Measurements from ENCODE around the gene PLAU. TPM values are rescaled to one million over a fixed set of nuclear protein-coding genes. Genes with fewer than 3 reads are reported as not detected.
A peak's percentile ranks its signal among the peaks of the same experiment; 100 is the strongest.

PLAU gene
- total RNA-seq, 4 donors from 2014 or later = 0.83 to 5.0 (median 2.3) TPM

DNA sequence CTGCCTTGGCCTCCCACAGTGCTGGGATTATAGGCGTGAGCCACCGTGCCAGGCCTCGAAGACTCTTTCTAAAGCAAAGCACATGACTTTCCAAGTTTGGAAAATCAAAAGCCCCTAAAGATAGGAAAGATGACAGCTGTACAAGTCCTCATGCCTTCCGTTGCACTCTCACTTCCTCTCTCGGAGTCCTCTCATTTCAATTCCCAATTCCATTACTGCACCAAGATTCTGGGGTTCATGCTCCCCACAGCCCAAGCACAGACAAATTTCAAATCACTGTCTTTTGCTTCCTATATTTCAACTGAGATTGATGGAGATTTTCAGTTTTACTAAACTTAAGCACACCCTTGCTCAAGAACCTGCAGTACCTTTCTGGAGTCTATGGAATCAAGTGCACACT lies 10.9 kb upstream of the PLAU start:
- DNase-seq = no peak
- intact Hi-C loops (cut with DNase I; ENCODE audit: low total_unique reads) = no loop called here
- Histone ChIP-seq H3K9me3 (no peaks in the 10 kb centered on the region), H3K27ac (no peak overlapping the region), H3K27me3 (no peaks in the 10 kb centered on the region), H3K4me1 (no peaks in the 10 kb centered on the region), H3K4me3 (no peak overlapping the region), H3K36me3 (no peaks in the 10 kb centered on the region)
- in situ Hi-C loops (cut with MboI; ENCODE audit: low sequenced_read_pairs in 4 of 4) = no loop called here
- TF ChIP-seq, protein P1, sequence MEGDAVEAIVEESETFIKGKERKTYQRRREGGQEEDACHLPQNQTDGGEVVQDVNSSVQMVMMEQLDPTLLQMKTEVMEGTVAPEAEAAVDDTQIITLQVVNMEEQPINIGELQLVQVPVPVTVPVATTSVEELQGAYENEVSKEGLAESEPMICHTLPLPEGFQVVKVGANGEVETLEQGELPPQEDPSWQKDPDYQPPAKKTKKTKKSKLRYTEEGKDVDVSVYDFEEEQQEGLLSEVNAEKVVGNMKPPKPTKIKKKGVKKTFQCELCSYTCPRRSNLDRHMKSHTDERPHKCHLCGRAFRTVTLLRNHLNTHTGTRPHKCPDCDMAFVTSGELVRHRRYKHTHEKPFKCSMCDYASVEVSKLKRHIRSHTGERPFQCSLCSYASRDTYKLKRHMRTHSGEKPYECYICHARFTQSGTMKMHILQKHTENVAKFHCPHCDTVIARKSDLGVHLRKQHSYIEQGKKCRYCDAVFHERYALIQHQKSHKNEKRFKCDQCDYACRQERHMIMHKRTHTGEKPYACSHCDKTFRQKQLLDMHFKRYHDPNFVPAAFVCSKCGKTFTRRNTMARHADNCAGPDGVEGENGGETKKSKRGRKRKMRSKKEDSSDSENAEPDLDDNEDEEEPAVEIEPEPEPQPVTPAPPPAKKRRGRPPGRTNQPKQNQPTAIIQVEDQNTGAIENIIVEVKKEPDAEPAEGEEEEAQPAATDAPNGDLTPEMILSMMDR (IDR thresholded peaks at IDR 0.05 in 4 of 5, conservative IDR thresholded peaks at IDR 0.05 in 1 of 5) = no peak
- TF ChIP-seq POLR2A (IDR thresholded peaks at IDR 0.05) = no peak
- no peak for ATAC-seq

DNA sequence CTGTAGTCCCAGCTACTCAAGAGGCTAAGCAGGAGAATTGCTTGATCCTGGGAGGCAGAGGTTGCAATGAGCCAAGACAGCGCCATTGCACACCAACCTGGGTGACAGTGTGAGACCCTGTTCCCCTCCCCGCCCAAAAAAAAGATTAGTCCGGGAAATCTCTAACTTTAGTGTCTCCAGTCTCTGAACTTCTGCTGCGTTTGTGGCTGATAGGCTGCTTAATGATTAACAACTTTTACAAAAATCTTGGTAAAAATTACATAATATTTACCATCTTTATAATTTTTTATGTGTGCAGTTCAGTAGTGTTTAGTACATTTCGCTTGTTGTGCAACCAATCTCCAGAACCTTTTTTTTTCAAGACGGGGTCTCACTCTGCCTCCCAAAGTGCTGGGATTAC lies 9.7 kb upstream of the PLAU start:
- no peaks in the 10 kb centered on the region for H3K9me3 ChIP-seq
- no peak for TF ChIP-seq POLR2A (IDR thresholded peaks at IDR 0.05)
- TF ChIP-seq, protein P1 (IDR thresholded peaks at IDR 0.05 in 4 of 5, conservative IDR thresholded peaks at IDR 0.05 in 1 of 5) = no peak
- ATAC-seq (no peak), DNase-seq (no peak)
- H3K27me3 ChIP-seq = no peaks in the 10 kb centered on the region
- in situ Hi-C loops (cut with MboI; ENCODE audit: low sequenced_read_pairs in 4 of 4) (no loop called here), intact Hi-C loops (cut with DNase I; ENCODE audit: low total_unique reads) (no loop called here)
- H3K27ac ChIP-seq = no peak overlapping the region
- peaks cover 0 to 3% of the 10 kb centered on the region in 2 donors for H3K4me1 ChIP-seq
- no peaks in the 10 kb centered on the region for H3K36me3 ChIP-seq
- no peak overlapping the region for H3K4me3 ChIP-seq

DNA sequence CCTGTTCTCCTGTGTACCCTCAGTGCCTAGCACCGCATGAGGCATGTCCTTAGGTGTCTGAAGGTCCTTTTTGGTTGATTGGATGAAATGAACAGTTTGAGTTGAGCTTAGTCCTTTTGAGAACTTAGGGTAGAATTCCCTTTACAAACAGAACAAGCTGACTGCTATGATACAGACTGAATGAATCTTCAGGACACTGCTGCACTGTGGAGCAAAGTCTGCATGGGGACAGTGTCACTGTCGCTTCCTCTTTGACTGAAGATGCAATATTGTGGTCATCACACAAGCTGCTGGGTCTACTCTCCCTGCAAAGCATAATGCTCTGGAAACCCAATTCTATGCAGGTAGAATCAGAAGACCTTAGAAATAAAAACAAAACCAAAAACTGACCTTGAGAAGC lies 8.6 kb upstream of the PLAU start:
- Histone ChIP-seq H3K36me3 (no peaks in the 10 kb centered on the region), H3K27me3 (no peaks in the 10 kb centered on the region), H3K9me3 (no peaks in the 10 kb centered on the region), H3K27ac (no peak overlapping the region), H3K4me3 (no peak overlapping the region), H3K4me1 (peaks cover 11 to 12% of the 10 kb centered on the region in 2 donors)
- in situ Hi-C loops (cut with MboI; ENCODE audit: low sequenced_read_pairs in 4 of 4) = no loop called here
- ATAC-seq (no peak), DNase-seq (no peak)
- intact Hi-C loops (cut with DNase I; ENCODE audit: low total_unique reads) = no loop called here
- TF ChIP-seq, protein P1 (IDR thresholded peaks at IDR 0.05 in 4 of 5, conservative IDR thresholded peaks at IDR 0.05 in 1 of 5) = no peak
- no peak for TF ChIP-seq POLR2A (IDR thresholded peaks at IDR 0.05)

DNA sequence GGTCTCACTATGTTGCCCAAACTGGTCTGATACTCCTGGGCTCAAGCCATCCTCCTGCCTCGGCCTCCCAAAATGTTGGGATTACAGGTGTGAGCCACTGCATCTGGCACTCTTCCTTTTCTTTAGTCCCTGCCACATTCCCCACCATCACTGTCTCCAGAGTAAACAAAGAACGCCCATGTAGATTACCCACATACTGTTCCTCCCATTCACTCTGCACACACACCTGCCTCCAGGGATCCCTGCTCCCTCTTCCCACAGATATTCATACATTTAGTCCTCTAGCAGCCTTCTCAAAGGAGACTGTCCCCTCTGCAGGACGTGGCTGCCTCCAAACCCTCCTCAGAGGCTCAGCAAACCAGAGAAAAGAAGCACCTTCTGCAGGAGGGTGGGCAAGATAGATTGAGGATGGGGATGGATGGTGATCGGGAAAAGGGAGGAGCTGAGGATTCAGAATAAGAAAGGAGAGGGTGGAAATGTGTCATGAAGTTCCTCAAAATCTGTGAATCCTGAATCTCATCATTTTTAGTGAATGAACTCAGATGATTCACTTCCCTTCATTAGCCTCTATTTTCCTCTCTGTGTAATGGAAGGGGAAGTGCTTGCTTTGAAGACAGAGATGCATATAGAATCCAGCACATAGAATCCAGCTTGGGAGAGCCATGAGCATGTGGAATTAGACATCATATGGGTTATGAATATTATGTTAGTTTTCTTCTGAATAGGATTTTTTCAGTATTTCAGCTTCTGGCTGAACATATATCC lies 5.5 kb upstream of the PLAU start:
- ATAC-seq = no peak
- in situ Hi-C loops (cut with MboI; ENCODE audit: low sequenced_read_pairs in 4 of 4) = no loop called here

More for the DNA sequence above, 5.5 kb upstream of the PLAU start:
- no peak for DNase-seq
- Histone ChIP-seq H3K9me3 (no peaks in the 10 kb centered on the region), H3K4me3 (no peak overlapping the region), H3K36me3 (no peaks in the 10 kb centered on the region), H3K27me3 (no peaks in the 10 kb centered on the region), H3K27ac (peak overlapping the region in 2 of 4 donors; percentile 70 to 82), H3K4me1 (peaks cover 27 to 37% of the 10 kb centered on the region in 2 donors)
- TF ChIP-seq POLR2A (IDR thresholded peaks at IDR 0.05) = no peak
- TF ChIP-seq, protein P1 (IDR thresholded peaks at IDR 0.05 in 4 of 5, conservative IDR thresholded peaks at IDR 0.05 in 1 of 5) = no peak
- intact Hi-C loops (cut with DNase I; ENCODE audit: low total_unique reads) = no loop called here

Data from gastrocnemius medialis (tissue), 4 donors.